ENCODE results near the gene C6orf62. TPM values are rescaled to one million over a fixed set of nuclear protein-coding genes. Genes with fewer than 3 reads are reported as not detected.
A peak's percentile ranks its signal among the peaks of the same experiment; 100 is the strongest.

C6orf62 gene
- total RNA-seq, 4 donors from 2014 or later, result 55.9 to 122 (median 77.9) TPM

DNA sequence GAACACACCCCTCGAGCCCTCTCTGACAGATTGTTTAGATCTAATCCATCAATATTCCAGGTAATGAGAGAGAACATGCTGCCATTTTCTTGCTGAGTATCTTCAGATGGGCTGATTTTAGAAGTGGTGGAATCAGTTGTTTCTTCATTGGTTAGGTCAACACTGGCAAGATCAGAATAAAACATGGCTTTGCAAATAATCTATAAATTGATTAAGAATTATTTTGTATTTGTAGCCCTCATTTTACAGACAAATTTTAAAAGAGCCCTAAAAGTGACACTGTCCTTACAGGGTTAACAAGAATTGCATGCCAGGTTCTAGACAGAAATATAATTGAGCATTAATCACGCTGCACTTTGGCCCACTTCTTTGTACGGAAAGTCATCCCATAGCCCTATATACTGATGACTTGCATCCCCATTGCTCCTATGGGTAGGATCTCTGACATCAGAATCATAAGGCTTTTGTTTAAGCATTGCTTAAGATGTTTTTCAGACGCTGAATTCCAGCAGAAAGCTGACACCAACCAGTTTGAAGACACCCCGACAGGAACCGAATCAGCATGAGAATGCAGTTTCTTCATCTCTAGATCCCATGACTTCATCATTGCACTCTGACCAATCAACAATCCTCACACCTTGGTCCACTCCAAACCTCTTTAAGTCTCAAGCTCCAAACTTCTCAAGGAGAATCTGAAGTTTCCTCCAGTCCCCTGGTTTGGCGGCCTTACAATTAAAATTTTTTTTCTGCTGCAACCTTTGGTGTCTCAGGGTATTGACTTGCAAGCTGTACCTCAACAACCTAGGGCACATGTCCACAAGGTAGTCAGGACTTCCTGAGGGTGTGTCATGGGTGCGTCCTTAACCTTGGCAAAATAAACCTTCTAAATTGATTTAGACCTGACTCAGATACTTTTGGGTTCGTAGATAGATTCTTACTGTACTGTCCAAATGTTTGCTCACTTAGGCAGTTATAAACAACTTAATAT lies 60.1 kb downstream of the C6orf62 start:
- TF ChIP-seq EP300 (IDR thresholded peaks at IDR 0.05), result no peak
- TF ChIP-seq POLR2A (IDR thresholded peaks at IDR 0.05), result no peak
- TF ChIP-seq CTCF (IDR thresholded peaks at IDR 0.05), result no peak
- Histone ChIP-seq H3K4me3 (no peak overlapping the region), H3K27me3 (no peaks in the 10 kb centered on the region), H3K36me3 (peaks cover 0 to 36% (median 0%) of the 10 kb centered on the region in 3 donors), H3K27ac (peak overlapping the region in 1 of 4 donors; percentile 15), H3K9me3 (no peaks in the 10 kb centered on the region), H3K4me1 (peaks cover 0 to 23% (median 3%) of the 10 kb centered on the region in 4 donors)
- WGBS, 2 donors, result 63 to 64% methylated on average over 9 of the region's 9 CpGs
- DNase-seq (ENCODE audit: low spot score in 2 of 2), result no peak

GRCh38 chr6:24655215-24655614 lies 63.7 kb downstream of the C6orf62 start:
- Histone ChIP-seq H3K4me1 (peaks cover 0 to 15% (median 2%) of the 10 kb centered on the region in 4 donors), H3K27me3 (no peaks in the 10 kb centered on the region), H3K9me3 (no peaks in the 10 kb centered on the region), H3K4me3 (no peak overlapping the region), H3K27ac (no peak overlapping the region), H3K36me3 (peaks cover 6 to 51% (median 7%) of the 10 kb centered on the region in 3 donors)
- DNase-seq (ENCODE audit: low spot score in 2 of 2), result no peak
- 66 to 67% methylated on average over 1 of the region's 1 CpG for WGBS, 2 donors
- no peak for TF ChIP-seq EP300 (IDR thresholded peaks at IDR 0.05)
- TF ChIP-seq CTCF (IDR thresholded peaks at IDR 0.05), result no peak
- TF ChIP-seq POLR2A (IDR thresholded peaks at IDR 0.05), result no peak

Other genes starting within 250 kb of the C6orf62 start
- 1 to 10 TPM; 2.7 to 3.6 (median 3.0) TPM for gene GPLD1, start 229.6 kb downstream of the C6orf62 start, total RNA-seq
- 10 to 100 TPM in 3 of 4 donors, 1 to 10 TPM in 1; 7.8 to 12.0 (median 11.5) TPM for gene ALDH5A1, start 224.2 kb downstream of the C6orf62 start, total RNA-seq
- gene KIAA0319, start 73.0 kb downstream of the C6orf62 start, total RNA-seq, result under 1 TPM in 3 of 4 donors, not detected in 1; under 0.01 to 0.98 (median under 0.01) TPM
- 10 to 100 TPM; 24.9 to 32.0 (median 31.3) TPM for gene TDP2, start 52.3 kb downstream of the C6orf62 start, total RNA-seq
- 10 to 100 TPM in 1 of 4 donors, 1 to 10 TPM in 3; 3.3 to 10.2 (median 7.5) TPM for gene ACOT13, start 52.1 kb downstream of the C6orf62 start, total RNA-seq
- gene GMNN, start 55.8 kb upstream of the C6orf62 start, total RNA-seq, result 10 to 100 TPM in 3 of 4 donors, 1 to 10 TPM in 1; 5.5 to 20.7 (median 13.9) TPM
- gene ARMH2, start 79.8 kb upstream of the C6orf62 start, total RNA-seq, result not detected
- 10 to 100 TPM in 3 of 4 donors, 1 to 10 TPM in 1; 8.8 to 27.0 (median 19.0) TPM for gene RIPOR2, start 216.8 kb upstream of the C6orf62 start, total RNA-seq